HUES48 (cell line): Measurements from ENCODE around the gene MAST2.
"Not testable (repeated sequence)": the region's sequence is repeated elsewhere in the genome, so short reads cannot be mapped to it uniquely, and the experiment has no call there.

Experiments used
- H3K27ac ChIP-seq: one replicate; pipeline ENCODE4 v1.7.0; 2013; ENCODE audit warnings: low read depth, low read length, inconsistent platforms
- H3K27me3 ChIP-seq: 2 replicates; pipeline ENCODE4 v1.6.1; 2013; ENCODE audit warnings: mild to moderate bottlenecking, low read length; ENCODE audit not compliant: control insufficient read depth, insufficient read depth
- H3K36me3 ChIP-seq: 2 replicates; pipeline ENCODE4 v1.6.1; 2013; ENCODE audit warnings: low read length; ENCODE audit not compliant: control insufficient read depth, insufficient read depth
- H3K4me1 ChIP-seq: 2 replicates; pipeline ENCODE4 v1.6.1; 2013; ENCODE audit warnings: mild to moderate bottlenecking, low read length; ENCODE audit not compliant: control insufficient read depth, insufficient read depth
- H3K4me3 ChIP-seq: 2 replicates; pipeline ENCODE4 v1.5.1; 2013; ENCODE audit warnings: mild to moderate bottlenecking, low read depth, low read length
- H3K9ac ChIP-seq: 2 replicates; pipeline ENCODE4 v1.6.1; 2013; ENCODE audit warnings: mild to moderate bottlenecking, low read depth, low read length, moderate library complexity
- H3K9me3 ChIP-seq: 2 replicates; pipeline ENCODE4 v1.6.1; 2013; ENCODE audit warnings: low read length; ENCODE audit not compliant: control insufficient read depth, insufficient read depth

MAST2 gene

DNA sequence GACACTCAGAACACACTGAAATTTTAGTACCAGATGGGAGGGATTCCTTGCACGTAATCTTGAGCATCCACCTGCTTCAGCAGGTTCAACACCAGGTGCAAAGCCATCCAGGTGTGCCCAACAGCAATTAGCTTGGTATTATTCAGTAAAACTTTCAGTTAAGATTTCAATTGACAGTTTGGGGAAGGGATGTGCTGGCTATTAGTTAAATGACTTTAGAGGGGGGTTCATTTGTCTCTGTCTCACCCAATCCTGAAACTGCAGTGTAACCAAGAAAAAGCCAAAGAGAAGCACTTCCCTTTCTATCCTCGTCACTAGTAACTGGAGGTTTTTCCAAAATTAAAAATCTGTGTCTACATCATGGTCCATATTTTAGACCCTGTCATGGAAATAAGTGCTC lies 238.1 kb downstream of the MAST2 start:
- Histone ChIP-seq H3K27ac (no peak overlapping the region), H3K9me3 (no peaks in the 10 kb centered on the region), H3K4me3 (no peak overlapping the region), H3K27me3 (peaks cover 3% of the 10 kb centered on the region; the same call in 1 of the 2 replicates), H3K9ac (no peak overlapping the region), H3K4me1 (peaks cover 12% of the 10 kb centered on the region), H3K36me3 (peaks cover 12% of the 10 kb centered on the region; the same call in 1 of the 2 replicates)

DNA sequence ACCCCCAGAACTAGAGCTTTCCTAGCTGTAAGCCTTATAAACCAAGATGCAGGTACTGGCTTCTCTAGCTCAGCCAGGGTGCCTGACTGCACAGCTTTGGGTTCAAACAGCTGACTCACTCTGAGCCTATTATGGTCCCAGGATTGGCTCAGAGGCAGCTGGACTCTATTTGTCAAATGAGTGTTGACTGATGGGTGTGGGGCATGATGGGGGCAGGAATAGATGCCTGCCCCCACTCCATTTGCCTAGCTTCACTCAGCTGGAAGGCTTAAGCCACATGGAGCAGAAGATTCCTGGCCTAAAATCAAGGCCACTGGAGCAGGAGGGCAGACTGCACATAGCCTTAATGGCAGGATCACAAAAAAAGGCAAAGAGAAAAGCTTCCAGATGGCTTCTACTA lies 238.6 kb downstream of the MAST2 start:
- peaks cover 12% of the 10 kb centered on the region; the same call in 1 of the 2 replicates for H3K36me3 ChIP-seq
- no peak overlapping the region for H3K27ac ChIP-seq
- peaks cover 12% of the 10 kb centered on the region for H3K4me1 ChIP-seq
- no peaks in the 10 kb centered on the region for H3K9me3 ChIP-seq
- H3K27me3 ChIP-seq, result peaks cover 3% of the 10 kb centered on the region; the same call in 1 of the 2 replicates
- no peak overlapping the region for H3K4me3 ChIP-seq
- H3K9ac ChIP-seq, result no peak overlapping the region

DNA sequence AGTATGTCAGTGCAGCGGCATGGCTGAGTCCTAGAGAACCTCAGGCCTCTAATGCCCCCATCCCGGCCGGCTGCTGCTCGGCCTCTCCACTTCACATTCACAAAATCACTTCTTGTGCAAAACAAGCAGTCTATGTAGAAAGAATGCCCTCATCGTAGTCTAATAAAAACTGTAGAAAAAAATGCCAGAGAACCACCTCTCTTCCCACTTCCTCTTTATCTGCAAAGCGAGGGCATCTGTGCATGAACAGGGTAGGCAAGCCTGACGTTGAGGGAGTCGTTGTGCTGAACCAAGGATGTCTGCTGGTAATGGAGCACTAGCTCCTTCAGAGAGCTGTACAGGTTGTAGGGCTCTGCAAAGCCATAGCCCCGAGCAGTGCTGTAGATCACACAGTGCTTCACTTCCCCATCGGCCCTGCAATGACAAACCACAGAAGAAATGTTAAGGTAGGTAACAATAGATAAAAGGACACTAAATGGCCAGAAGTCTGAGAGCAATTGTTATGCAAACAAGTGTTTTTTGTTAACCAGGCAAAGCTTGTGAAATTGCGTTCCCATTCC lies 240.1 kb downstream of the MAST2 start:
- H3K9me3 ChIP-seq, result no peaks in the 10 kb centered on the region
- no peak overlapping the region for H3K4me3 ChIP-seq
- peaks cover 3% of the 10 kb centered on the region; the same call in 1 of the 2 replicates for H3K27me3 ChIP-seq
- peaks cover 12% of the 10 kb centered on the region for H3K4me1 ChIP-seq
- H3K9ac ChIP-seq, result no peak overlapping the region
- peaks cover 12% of the 10 kb centered on the region; the same call in 1 of the 2 replicates for H3K36me3 ChIP-seq
- peak overlapping the region; percentile 15 for H3K27ac ChIP-seq

DNA sequence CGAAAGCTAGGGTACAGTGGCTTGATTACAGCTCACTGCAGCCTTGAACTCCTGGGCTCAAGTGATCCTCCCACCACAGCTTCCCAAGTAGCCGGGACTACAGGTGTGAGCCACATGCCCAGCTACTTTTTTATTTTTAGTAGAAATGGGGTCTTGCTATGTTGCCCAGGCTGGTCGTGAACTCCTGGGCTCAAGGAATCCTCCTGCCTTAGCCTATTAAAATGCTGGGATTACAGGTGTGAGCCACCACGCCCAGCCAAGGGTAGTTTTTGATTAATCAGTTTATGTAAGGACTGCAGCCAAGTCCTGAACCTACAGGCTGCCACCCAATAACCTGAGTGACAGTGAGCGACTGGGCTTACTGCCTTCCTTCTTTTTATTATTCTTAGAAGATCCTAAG lies 240.7 kb downstream of the MAST2 start:
- Histone ChIP-seq H3K4me3 (no peak overlapping the region), H3K27ac (peak overlapping the region; percentile 15), H3K27me3 (peaks cover 3% of the 10 kb centered on the region; the same call in 1 of the 2 replicates), H3K4me1 (peaks cover 12% of the 10 kb centered on the region), H3K9me3 (no peaks in the 10 kb centered on the region), H3K36me3 (peaks cover 12% of the 10 kb centered on the region; the same call in 1 of the 2 replicates), H3K9ac (no peak overlapping the region)

DNA sequence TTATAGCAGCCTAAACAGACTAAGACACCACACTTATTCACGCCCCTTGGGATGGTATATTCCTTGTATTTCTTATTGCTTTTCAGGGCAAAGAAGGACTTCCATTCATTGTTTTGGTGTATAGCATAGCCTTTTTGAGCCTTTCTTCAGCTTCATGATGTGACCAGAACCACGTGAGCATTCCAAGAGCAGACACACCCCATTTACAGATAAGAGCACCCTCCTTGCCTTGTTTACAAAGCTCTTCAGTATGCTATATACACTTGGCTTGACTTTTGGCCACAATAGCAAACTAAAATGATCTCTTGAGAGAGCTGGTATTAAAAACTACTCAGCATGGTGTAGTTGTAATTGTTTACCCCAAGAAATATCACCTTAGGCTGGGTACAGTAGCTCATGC lies 250.3 kb downstream of the MAST2 start:
- H3K4me3 ChIP-seq, result no peak overlapping the region
- H3K27me3 ChIP-seq, result no peaks in the 10 kb centered on the region
- peaks cover 4% of the 10 kb centered on the region; the same call in 1 of the 2 replicates for H3K36me3 ChIP-seq
- H3K9ac ChIP-seq, result no peak overlapping the region
- H3K4me1 ChIP-seq, result no peaks in the 10 kb centered on the region
- H3K27ac ChIP-seq, result no peak overlapping the region
- no peaks in the 10 kb centered on the region; the same call in 1 of the 2 replicates for H3K9me3 ChIP-seq

DNA sequence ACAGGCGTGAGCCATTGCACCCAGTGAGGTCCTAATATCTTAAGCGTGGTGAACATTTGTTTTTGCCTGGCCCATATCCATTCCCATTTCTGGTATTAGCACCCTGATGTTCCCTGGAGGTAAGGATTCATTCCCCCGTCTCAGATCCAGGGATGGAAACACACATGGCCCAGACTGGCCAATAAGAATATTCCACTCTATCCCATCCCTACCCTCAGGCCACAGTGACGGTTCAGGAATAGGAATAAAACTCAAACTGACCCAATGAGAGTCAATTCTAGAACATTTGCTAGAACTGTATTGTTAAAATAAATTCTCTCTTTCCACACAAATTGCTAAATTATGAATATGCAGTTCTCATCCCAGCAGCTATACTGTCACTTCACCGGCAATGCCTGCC lies 252.9 kb downstream of the MAST2 start:
- no peak overlapping the region for H3K4me3 ChIP-seq
- H3K9ac ChIP-seq, result no peak overlapping the region
- no peaks in the 10 kb centered on the region; the same call in 1 of the 2 replicates for H3K9me3 ChIP-seq
- H3K27ac ChIP-seq, result no peak overlapping the region
- no peaks in the 10 kb centered on the region for H3K27me3 ChIP-seq
- H3K4me1 ChIP-seq, result no peaks in the 10 kb centered on the region
- peaks cover 15% of the 10 kb centered on the region for H3K36me3 ChIP-seq

DNA sequence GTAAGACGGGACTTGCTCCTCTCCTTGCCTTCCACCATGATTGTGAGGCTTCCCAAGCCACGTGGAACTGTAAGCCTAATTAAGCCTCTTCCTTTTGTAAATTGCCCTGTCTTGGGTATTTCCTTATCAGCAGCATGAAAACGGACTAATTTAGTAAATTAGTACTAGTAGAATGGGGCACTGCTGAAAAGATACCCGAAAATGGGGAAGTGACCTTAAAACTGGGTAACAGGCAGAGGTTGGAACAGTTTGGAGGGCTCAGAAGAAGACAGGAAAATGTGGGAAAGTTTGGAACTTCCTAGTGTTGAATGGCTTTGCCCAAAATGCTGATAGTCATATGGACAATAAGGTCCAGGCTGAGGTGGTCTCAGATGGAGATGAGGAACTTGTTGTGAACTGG lies 253.8 kb downstream of the MAST2 start:
- H3K4me3 ChIP-seq, H3K27ac ChIP-seq, H3K9me3 ChIP-seq, H3K4me1 ChIP-seq, H3K27me3 ChIP-seq, H3K9ac ChIP-seq: not testable (repeated sequence)
- peaks cover 19% of the 10 kb centered on the region for H3K36me3 ChIP-seq

DNA sequence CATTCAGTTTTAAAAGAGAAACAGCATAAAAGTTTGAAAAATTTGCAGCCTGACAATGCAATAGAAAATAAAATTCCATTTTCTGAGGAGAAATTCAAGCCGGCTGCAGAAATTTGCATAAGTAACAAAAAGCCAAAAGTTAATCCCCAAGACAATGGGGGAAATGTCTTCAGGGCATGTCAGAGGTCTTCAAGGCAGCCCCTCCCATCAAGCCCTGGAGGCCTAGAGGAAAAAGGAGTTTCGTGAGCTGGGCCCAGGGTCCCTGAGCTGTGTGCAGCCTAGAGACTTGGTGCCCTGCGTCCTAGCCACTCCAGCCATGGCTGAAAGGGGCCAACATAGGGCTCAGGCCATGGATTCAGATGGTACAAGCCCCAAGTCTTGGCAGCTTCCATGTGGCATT lies 254.4 kb downstream of the MAST2 start:
- no peaks in the 10 kb centered on the region for H3K4me1 ChIP-seq
- no peak overlapping the region for H3K9ac ChIP-seq
- no peak overlapping the region for H3K4me3 ChIP-seq
- H3K27ac ChIP-seq, result no peak overlapping the region
- H3K9me3 ChIP-seq, result no peaks in the 10 kb centered on the region; the same call in 1 of the 2 replicates
- peaks cover 19% of the 10 kb centered on the region for H3K36me3 ChIP-seq
- no peaks in the 10 kb centered on the region for H3K27me3 ChIP-seq

DNA sequence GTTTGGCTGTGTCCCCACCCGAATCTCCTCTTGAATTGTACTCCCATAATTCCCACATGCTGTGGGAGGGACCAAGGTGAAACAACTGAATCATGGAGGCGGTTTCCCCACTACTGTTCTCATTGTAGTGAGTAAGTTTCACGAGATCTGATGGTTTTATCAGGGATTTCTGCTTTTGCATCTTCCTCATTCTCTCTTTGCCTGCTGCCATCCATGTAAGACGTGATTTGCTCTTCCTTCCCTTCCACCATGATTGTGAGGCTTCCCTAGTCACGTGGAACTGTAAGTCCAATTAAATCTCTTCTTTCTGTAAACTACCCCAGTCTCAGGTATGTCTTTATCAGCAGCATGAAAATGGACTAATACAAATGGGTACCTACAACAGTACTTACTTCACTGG lies 255.5 kb downstream of the MAST2 start:
- H3K4me1 ChIP-seq, result no peaks in the 10 kb centered on the region
- H3K27me3 ChIP-seq, result no peaks in the 10 kb centered on the region
- H3K9ac ChIP-seq, result no peak overlapping the region
- H3K36me3 ChIP-seq, result peaks cover 19% of the 10 kb centered on the region
- no peak overlapping the region for H3K4me3 ChIP-seq
- no peaks in the 10 kb centered on the region; the same call in 1 of the 2 replicates for H3K9me3 ChIP-seq
- H3K27ac ChIP-seq, result no peak overlapping the region

DNA sequence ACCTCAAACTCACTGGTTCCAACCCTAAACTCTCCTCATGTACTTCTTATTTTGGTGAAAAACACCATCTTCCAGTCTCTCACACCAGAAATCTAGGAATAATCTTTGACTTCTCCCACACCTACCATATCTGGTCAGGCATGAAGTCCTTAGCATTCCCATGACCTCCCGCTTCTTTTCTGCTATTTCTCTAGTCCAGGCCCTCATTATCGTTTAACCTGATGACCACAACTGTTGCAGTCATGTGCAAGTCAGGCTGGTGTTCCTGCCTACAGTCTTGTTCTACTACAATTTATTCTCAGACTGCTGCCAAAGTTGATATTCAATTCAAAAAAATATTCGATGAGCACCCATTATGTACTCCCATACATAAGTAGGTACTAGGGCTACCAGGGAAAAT lies 257.7 kb downstream of the MAST2 start:
- H3K9ac ChIP-seq, result no peak overlapping the region

DNA sequence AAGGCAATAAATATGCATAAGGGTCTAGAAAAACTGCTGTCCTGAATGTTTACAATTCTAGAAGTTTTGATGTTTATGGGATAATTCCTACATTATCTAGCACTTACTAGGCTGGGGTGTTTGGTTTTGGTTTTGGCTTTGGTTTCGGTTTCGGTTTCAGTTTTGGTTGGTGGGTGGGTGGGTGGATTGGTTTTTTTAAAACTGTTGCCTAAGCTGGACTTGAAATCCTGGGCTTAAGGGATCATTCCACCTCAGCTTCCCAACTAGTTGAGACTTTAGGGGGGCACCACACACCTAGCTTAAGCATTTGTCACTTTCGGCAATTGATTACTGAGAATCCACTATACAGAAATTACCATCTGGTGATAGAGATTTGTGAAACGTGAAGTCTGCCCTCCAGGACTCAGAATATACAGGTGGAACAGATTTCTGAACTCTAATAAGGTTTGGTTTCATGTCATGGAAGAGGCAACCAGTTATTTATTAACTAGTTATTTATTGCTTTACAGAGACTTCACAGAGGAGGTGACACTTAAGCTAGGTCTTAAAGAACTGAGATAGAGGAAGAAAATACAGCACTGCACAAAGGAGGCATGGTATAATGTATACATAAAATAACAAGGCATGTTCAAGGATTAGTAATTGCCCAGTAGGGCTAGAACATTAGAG lies 259.4 kb downstream of the MAST2 start:
- no peak overlapping the region for H3K4me3 ChIP-seq

More for the DNA sequence above, 257.7 kb downstream of the MAST2 start:
- Histone ChIP-seq H3K4me3 (no peak overlapping the region), H3K27me3 (no peaks in the 10 kb centered on the region), H3K4me1 (no peaks in the 10 kb centered on the region), H3K9me3 (no peaks in the 10 kb centered on the region; the same call in 1 of the 2 replicates), H3K36me3 (peaks cover 19% of the 10 kb centered on the region), H3K27ac (no peak overlapping the region)

More for the DNA sequence above, 259.4 kb downstream of the MAST2 start:
- Histone ChIP-seq H3K4me1 (no peaks in the 10 kb centered on the region), H3K36me3 (peaks cover 19% of the 10 kb centered on the region), H3K27ac (no peak overlapping the region), H3K9me3 (no peaks in the 10 kb centered on the region; the same call in 1 of the 2 replicates), H3K27me3 (no peaks in the 10 kb centered on the region), H3K9ac (no peak overlapping the region)
